Cardiac muscle cell (in vitro differentiated cells and primary cell): ENCODE measurements around the gene SCNN1A. TPM values are rescaled to one million over a fixed set of nuclear protein-coding genes. Genes with fewer than 3 reads are reported as not detected.

Source experiments
- DNase-seq, 2 donors: peaks; one replicate each; pipeline versions ENCODE4 v3.0.0 to v3.0.0-alpha.2; 2010 to 2017; ENCODE audit warnings: low read depth in 1 of 2, low spot score in 1 of 2
- H3K27ac ChIP-seq: fragments of 200-600 bp; sonication (generic); 2 replicates; pipeline ENCODE4 v1.5.1; 2016
- H3K27me3 ChIP-seq: fragments of 200-600 bp; sonication (generic); 2 replicates; pipeline ENCODE4 v1.6.0; 2016; ENCODE audit warnings: control low read depth
- H3K36me3 ChIP-seq: fragments of 200-600 bp; sonication (generic); 2 replicates; pipeline ENCODE4 v1.5.1; 2016; ENCODE audit warnings: control low read depth
- H3K4me1 ChIP-seq: fragments of 200-600 bp; sonication (generic); 2 replicates; pipeline ENCODE4 v1.8.1; 2017; ENCODE audit warnings: low read depth, mild to moderate bottlenecking, mixed run types
- H3K4me3 ChIP-seq: fragments of 200-600 bp; sonication (generic); 2 replicates; pipeline ENCODE4 v1.5.1; 2016; ENCODE audit warnings: mild to moderate bottlenecking
- H3K9me3 ChIP-seq: fragments of 200-600 bp; sonication (generic); 2 replicates; pipeline ENCODE4 v1.5.1; 2017; ENCODE audit warnings: low read depth, mild to moderate bottlenecking, control low read depth
- polyA plus RNA-seq: library from polyadenylated mRNA; unstranded; fragments of >200 nt; fragmentation: Nextera tagmentation; extraction: Ambion mirVana; gene quantifications from 2 replicates; pipeline ENCODE4 v1.2.1, GENCODE V29; 2016
- total RNA-seq: library from RNA; depleted of rRNA; stranded (reverse); fragments of >200 nt; gene quantifications from 2 replicates; pipeline ENCODE4 v1.2.3, GENCODE V29; 2016
- TF ChIP-seq, protein P1 (sequence below): IDR thresholded peaks from 2 replicates; pipeline ENCODE4 v1.5.1; 2012; ENCODE audit warnings: low read depth, mild to moderate bottlenecking, low read length

The SCNN1A gene
- total and polyA plus RNA-seq, 2 experiments from 2014 or later, result 0.66 TPM; not detected in 1

DNA sequence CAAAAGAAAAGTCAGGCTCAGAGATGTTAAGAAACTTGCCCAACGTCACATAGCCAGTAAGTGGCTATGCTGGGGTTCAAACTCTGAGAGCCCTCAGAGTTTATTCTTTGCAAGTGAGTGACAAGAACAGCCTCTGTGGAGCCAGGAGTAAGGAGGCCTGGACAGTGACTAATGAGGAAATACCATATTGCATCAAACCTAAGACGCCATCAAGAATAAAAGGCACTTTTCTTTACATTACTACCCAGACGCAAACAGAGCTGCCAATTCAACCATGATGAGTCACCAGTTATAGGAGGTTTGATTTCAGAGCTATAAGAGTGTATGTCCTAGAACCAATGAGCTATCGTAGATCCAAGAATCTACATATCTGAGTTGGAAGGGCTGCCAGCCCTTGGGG, 42.9 kb downstream of the SCNN1A start:
- H3K4me3 ChIP-seq, result no peak overlapping the region
- DNase-seq, result peak in 1 of 2 donors; percentile 88
- no peaks in the 10 kb centered on the region for H3K27me3 ChIP-seq
- peaks cover 27% of the 10 kb centered on the region for H3K4me1 ChIP-seq
- no peaks in the 10 kb centered on the region for H3K9me3 ChIP-seq
- no peak overlapping the region for H3K27ac ChIP-seq
- H3K36me3 ChIP-seq, result peaks cover 19% of the 10 kb centered on the region
- TF ChIP-seq, protein P1, sequence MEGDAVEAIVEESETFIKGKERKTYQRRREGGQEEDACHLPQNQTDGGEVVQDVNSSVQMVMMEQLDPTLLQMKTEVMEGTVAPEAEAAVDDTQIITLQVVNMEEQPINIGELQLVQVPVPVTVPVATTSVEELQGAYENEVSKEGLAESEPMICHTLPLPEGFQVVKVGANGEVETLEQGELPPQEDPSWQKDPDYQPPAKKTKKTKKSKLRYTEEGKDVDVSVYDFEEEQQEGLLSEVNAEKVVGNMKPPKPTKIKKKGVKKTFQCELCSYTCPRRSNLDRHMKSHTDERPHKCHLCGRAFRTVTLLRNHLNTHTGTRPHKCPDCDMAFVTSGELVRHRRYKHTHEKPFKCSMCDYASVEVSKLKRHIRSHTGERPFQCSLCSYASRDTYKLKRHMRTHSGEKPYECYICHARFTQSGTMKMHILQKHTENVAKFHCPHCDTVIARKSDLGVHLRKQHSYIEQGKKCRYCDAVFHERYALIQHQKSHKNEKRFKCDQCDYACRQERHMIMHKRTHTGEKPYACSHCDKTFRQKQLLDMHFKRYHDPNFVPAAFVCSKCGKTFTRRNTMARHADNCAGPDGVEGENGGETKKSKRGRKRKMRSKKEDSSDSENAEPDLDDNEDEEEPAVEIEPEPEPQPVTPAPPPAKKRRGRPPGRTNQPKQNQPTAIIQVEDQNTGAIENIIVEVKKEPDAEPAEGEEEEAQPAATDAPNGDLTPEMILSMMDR, result no peak

DNA sequence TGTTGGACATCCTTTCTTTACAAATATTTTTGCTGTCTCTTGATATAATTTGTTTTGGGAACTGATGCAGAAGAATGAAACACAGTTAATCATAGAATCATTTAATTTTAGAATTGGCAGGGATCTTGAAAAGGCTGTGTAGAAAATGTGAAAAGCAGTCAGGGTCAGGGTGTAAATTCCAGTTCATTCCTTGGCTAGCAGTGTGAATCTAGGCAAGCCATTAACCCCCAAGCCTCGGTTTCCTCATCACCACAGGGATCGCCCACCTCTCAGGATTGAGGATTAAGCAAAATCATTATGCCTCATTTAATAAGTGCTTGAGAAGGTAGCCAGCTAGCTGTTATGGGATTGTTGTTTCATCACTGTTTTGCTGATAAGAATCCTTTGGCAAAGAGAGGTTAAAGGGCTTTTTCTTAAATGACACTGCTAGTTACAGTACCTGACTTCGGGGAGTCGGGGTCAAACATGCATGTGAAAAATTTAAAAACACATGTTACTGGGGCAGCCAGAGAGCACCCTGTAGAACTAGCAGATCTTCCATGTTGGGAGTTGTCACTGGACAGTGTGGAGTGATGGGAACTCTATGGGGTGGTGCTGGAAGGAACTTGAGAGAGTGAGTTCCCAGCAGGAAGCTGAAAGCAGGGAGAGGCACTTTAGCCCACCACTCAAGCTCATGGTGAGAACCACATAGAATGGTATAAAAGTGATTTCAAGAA, 44.2 kb downstream of the SCNN1A start:
- H3K36me3 ChIP-seq, result peaks cover 19% of the 10 kb centered on the region
- H3K9me3 ChIP-seq, result no peaks in the 10 kb centered on the region
- H3K4me1 ChIP-seq, result peaks cover 21% of the 10 kb centered on the region
- no peak overlapping the region for H3K27ac ChIP-seq
- TF ChIP-seq, protein P1, result no peak
- DNase-seq, result no peak
- H3K27me3 ChIP-seq, result no peaks in the 10 kb centered on the region
- H3K4me3 ChIP-seq, result no peak overlapping the region

DNA sequence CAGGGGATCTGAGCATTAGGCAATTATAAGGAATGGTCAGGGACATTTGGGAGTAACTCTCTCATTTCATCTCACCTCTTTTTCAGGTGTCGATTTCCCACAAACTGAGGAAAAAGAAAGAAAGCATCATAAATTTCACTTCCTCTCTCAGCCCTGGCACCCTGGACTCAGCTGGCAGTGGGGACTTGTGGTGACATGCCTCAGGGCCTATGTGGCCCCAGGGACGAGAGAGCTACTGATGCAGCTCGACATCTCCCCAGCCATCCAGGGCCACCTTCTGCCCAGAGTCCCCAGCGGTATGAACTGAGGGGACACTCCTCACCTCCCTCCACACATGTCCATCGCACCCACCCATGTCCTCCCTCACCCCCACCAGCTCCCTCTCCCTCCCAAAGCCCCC, 45.2 kb downstream of the SCNN1A start:
- H3K4me3 ChIP-seq, result no peak overlapping the region
- no peaks in the 10 kb centered on the region for H3K9me3 ChIP-seq
- no peaks in the 10 kb centered on the region for H3K27me3 ChIP-seq
- no peak for DNase-seq
- peaks cover 19% of the 10 kb centered on the region for H3K36me3 ChIP-seq
- peaks cover 12% of the 10 kb centered on the region for H3K4me1 ChIP-seq
- TF ChIP-seq, protein P1, result no peak
- H3K27ac ChIP-seq, result no peak overlapping the region

DNA sequence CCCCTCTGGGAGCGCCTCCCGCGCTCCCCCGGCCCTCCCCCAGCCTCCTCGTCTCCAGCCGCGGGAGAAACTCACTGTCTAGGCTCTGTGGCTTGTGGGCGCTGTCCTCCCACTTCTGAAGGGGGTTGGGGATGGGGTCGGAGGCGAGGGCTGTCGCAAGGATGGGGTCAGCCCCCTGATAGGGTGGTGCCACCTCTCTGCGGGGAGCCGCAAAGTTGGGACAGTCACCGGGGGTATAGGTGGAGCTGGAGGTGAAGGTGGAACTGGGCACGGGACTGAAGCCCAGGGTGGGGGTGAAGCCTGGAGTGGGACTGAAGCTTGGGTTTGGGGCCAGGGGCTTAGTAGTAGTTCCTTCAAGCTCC, 45.7 kb downstream of the SCNN1A start:
- TF ChIP-seq, protein P1, result no peak
- H3K27ac ChIP-seq, result no peak overlapping the region
- H3K36me3 ChIP-seq, result peaks cover 19% of the 10 kb centered on the region
- no peaks in the 10 kb centered on the region for H3K27me3 ChIP-seq
- peaks cover 11% of the 10 kb centered on the region for H3K4me1 ChIP-seq
- no peaks in the 10 kb centered on the region for H3K9me3 ChIP-seq
- no peak overlapping the region for H3K4me3 ChIP-seq
- DNase-seq, result no peak

DNA sequence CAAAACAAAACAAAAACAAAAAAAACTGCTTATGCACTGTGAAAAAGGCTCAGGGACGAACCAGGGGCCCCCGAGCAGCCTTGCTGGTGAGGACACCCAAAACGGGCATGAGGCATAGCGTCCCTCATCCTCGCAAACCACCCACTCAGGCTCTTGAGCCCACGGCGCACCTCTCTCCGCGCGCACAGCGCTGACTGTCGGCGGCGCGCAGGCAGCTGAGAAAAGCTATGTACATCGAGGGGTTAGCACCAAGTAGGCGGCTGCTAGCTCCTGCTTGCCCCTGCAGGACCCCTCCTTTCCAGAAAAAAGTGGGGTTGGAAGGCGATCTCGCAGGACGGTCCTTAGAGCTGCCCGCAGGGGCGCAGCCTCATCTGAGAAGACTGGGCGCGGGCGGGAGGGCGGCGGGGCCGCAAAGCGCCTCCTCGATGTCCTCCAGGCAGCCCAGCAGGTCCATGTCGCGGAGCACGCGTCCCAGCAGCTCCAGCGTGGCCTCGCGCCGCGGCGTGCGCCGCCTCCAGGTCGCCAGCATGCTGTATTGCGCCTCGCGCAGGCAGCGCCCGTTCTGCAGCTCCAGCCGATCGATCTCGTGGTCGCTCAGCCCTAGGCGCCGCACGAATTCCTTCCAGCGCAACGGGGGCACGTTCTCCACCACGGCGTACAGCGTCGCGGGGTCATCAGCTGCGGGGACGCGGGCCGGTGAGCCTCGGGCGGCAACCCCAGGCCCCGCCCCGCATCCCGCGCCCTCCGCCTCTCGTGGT, 46.2 kb downstream of the SCNN1A start:
- no peaks in the 10 kb centered on the region for H3K27me3 ChIP-seq
- TF ChIP-seq, protein P1, result no peak
- H3K9me3 ChIP-seq, result no peaks in the 10 kb centered on the region
- H3K27ac ChIP-seq, result no peak overlapping the region
- peaks cover 13% of the 10 kb centered on the region for H3K4me1 ChIP-seq
- DNase-seq, result no peak
- no peak overlapping the region for H3K4me3 ChIP-seq
- peaks cover 19% of the 10 kb centered on the region for H3K36me3 ChIP-seq
